Pancreas (tissue), 10 donors: ENCODE results near the gene RSPH6A. TPM values are rescaled to one million over a fixed set of nuclear protein-coding genes. Genes with fewer than 3 reads are reported as not detected.

ENCODE experiments used
- ATAC-seq, 4 donors: fragments of 200-7000 bp; cut with Tn5 transposase; one replicate each; pipeline versions ENCODE4 v1.8.0 to v1.9.1; 2020; ENCODE audit warnings: mild to moderate bottlenecking in 4 of 4, moderate library complexity in 4 of 4
- DNase-seq, 6 donors: peaks; one replicate each; pipeline ENCODE4 v3.0.0-alpha.2; 2020
- FAIRE-seq: peaks from 2 replicates; lab custom pipeline; 2012; peaks lifted over from hg19 to GRCh38; lab: Jason Lieb, UNC
- H3K27ac ChIP-seq, 4 donors: fragments of 200-600 bp; sonication (generic); 1 replicate in 3 of 4; 2 replicates in 1 of 4; pipeline versions ENCODE4 v1.5.0 to v1.8.0; 2020
- H3K27me3 ChIP-seq, 4 donors: fragments of 200-600 bp; one replicate each; pipeline ENCODE4 v1.8.0; 2021
- H3K36me3 ChIP-seq, 3 donors: fragments of 200-600 bp; sonication (generic) in 1 of 3; one replicate each; pipeline versions ENCODE4 v1.5.0 to v1.8.0; 2020 to 2021
- H3K4me1 ChIP-seq, 3 donors: fragments of 200-600 bp; one replicate each; pipeline ENCODE4 v1.8.0; 2021
- H3K4me3 ChIP-seq, 4 donors: fragments of 200-600 bp; sonication (generic) in 2 of 4; one replicate each; pipeline versions ENCODE4 v1.5.0 to v1.8.0; 2020 to 2021
- H3K9me3 ChIP-seq, 4 donors: fragments of 200-600 bp; one replicate each; pipeline ENCODE4 v1.8.0; 2021
- CTCF ChIP-seq, 4 donors: fragments of 200-600 bp; sonication (generic) in 3 of 4; IDR thresholded peaks; one replicate each; pipeline versions ENCODE4 v1.5.0 to v1.8.0; 2021; ENCODE audit warnings: antibody characterized with exemption in 4 of 4
- WGBS, 2 donors: extraction: QIAGEN DNeasy Blood & Tissue Kit; methylation state at CpG; one replicate each; pipeline ENCODE4 v1.1.7; 2013; 5-methylcytosine and 5-hydroxymethylcytosine counted together
- intact Hi-C, 3 donors: fragments of 100-400 bp; cut with DNase I; formaldehyde crosslinking; loops; one replicate each; pipeline versions ENCODE4 v1.11.1 to v1.14.2; 2022
- polyA plus RNA-seq, 2 donors: library from polyadenylated mRNA; stranded (reverse); fragments of 200-250 nt; gene quantifications; one replicate each; pipeline ENCODE4 v1.2.3, GENCODE V29; 2013
- total RNA-seq, 6 donors: library from RNA; stranded (reverse); fragmentation: NEBNext Ultra II Directional in 4 of 6; extraction: Animal tissue kit (Norgen Biotek cat#: 25700) in 4 of 6; gene quantifications; one replicate each; pipeline versions ENCODE4 v1.2.1 to v1.2.4, GENCODE V29; 2021 to 2023
- donor health status: healthy with polysubstance abuse.
- donor health status: DM: no; HTN: no; CAD: no; lungs with moderate emphysema.
- donor health status: DM: no; HTN: no; CAD: no.
- donor health status: control.
- donor health status: control.
- donor health status: Bipolar disorder and iron deficiency.
- donor health status: DM: yes; HTN: yes; CAD: no.
- donor health status: DM: no; HTN: no; CAD: no.
- donor health status: DM: no; HTN: no; CAD: no.
- donor health status: DM: yes; HTN: yes; CAD: no.

The RSPH6A gene
- total and polyA plus RNA-seq, 8 donors, result 0.08 TPM; not detected in 6

GRCh38 chr19:45780448-45781213, 34.5 kb downstream of the RSPH6A start:
- H3K27me3 ChIP-seq, result no peaks in the 10 kb centered on the region
- intact Hi-C loops, result no loop called here
- DNase-seq (peak in 3 of 6 donors; percentile 49 to 60 (median 57)), ATAC-seq (peak; percentile 2 to 15 (median 10)), FAIRE-seq (no peak)
- H3K27ac ChIP-seq, result peak overlapping the region; percentile 64 to 90 (median 74)
- no peak for TF ChIP-seq CTCF (IDR thresholded peaks at IDR 0.05)
- no peaks in the 10 kb centered on the region for H3K9me3 ChIP-seq
- 20 to 28% methylated on average over 13 of the region's 13 CpGs for WGBS, 2 donors
- H3K36me3 ChIP-seq, result peaks cover 0 to 30% (median 16%) of the 10 kb centered on the region in 3 donors
- peak overlapping the region in 3 of 4 donors; percentile 38 to 56 (median 54) for H3K4me3 ChIP-seq
- peaks cover 0 to 13% (median 0%) of the 10 kb centered on the region in 3 donors for H3K4me1 ChIP-seq

GRCh38 chr19:45780146-45780447, 35.0 kb downstream of the RSPH6A start:
- Histone ChIP-seq H3K27ac (peak overlapping the region in 2 of 4 donors; percentile 37 to 90), H3K4me3 (peak overlapping the region in 2 of 4 donors; percentile 54 to 56), H3K9me3 (no peaks in the 10 kb centered on the region), H3K4me1 (peaks cover 0 to 13% (median 0%) of the 10 kb centered on the region in 3 donors), H3K27me3 (no peaks in the 10 kb centered on the region), H3K36me3 (peaks cover 0 to 25% (median 16%) of the 10 kb centered on the region in 3 donors)
- intact Hi-C loops, result no loop called here
- DNase-seq (peak in 3 of 6 donors; percentile 46 to 56 (median 48)), FAIRE-seq (no peak), ATAC-seq (peak; percentile 1 to 5 (median 2))
- WGBS, 2 donors, result 36 to 42% methylated on average over 4 of the region's 4 CpGs
- TF ChIP-seq CTCF (IDR thresholded peaks at IDR 0.05), result no peak

GRCh38 chr19:45779231-45780145, 35.6 kb downstream of the RSPH6A start:
- ATAC-seq (peak; percentile 68 to 88 (median 87)), FAIRE-seq (no peak), DNase-seq (peak; percentile 91 to 98 (median 98))
- intact Hi-C loops, result no loop called here
- no peaks in the 10 kb centered on the region for H3K9me3 ChIP-seq
- H3K27ac ChIP-seq, result peak overlapping the region in 2 of 4 donors; percentile 37 to 90
- H3K36me3 ChIP-seq, result peaks cover 0 to 25% (median 16%) of the 10 kb centered on the region in 3 donors
- peaks cover 0 to 13% (median 0%) of the 10 kb centered on the region in 3 donors for H3K4me1 ChIP-seq
- TF ChIP-seq CTCF (IDR thresholded peaks at IDR 0.05), result peak; percentile 24 to 55 (median 48)
- WGBS, 2 donors, result 9 to 17% methylated on average over 45 to 48 of the region's 48 CpGs
- H3K27me3 ChIP-seq, result no peaks in the 10 kb centered on the region
- peak overlapping the region in 3 of 4 donors; percentile 5 to 56 (median 54) for H3K4me3 ChIP-seq

GRCh38 chr19:45778010-45778661, 37.0 kb downstream of the RSPH6A start:
- FAIRE-seq (no peak), ATAC-seq (no peak), DNase-seq (peak in 4 of 6 donors; percentile 36 to 79 (median 50))
- H3K27me3 ChIP-seq, result no peaks in the 10 kb centered on the region
- no peaks in the 10 kb centered on the region for H3K9me3 ChIP-seq
- peaks cover 0 to 25% (median 16%) of the 10 kb centered on the region in 3 donors for H3K36me3 ChIP-seq
- no peak overlapping the region for H3K27ac ChIP-seq
- TF ChIP-seq CTCF (IDR thresholded peaks at IDR 0.05), result no peak
- intact Hi-C loops, result no loop called here
- 90 to 92% methylated on average over 28 of the region's 28 CpGs for WGBS, 2 donors
- H3K4me1 ChIP-seq, result peaks cover 4 to 20% (median 7%) of the 10 kb centered on the region in 3 donors
- H3K4me3 ChIP-seq, result no peak overlapping the region
